GM19193 (cell line): Measurements from ENCODE around the gene PITX3.
A peak's percentile ranks its signal among the peaks of the same experiment; 100 is the strongest.

Experiments used
- POLR2A ChIP-seq: IDR thresholded peaks from 4 replicates; pipeline ENCODE4 v1.6.1; 2011; ENCODE audit not compliant: insufficient read depth, insufficient read length; ENCODE audit errors: extremely low read depth

PITX3 gene

DNA sequence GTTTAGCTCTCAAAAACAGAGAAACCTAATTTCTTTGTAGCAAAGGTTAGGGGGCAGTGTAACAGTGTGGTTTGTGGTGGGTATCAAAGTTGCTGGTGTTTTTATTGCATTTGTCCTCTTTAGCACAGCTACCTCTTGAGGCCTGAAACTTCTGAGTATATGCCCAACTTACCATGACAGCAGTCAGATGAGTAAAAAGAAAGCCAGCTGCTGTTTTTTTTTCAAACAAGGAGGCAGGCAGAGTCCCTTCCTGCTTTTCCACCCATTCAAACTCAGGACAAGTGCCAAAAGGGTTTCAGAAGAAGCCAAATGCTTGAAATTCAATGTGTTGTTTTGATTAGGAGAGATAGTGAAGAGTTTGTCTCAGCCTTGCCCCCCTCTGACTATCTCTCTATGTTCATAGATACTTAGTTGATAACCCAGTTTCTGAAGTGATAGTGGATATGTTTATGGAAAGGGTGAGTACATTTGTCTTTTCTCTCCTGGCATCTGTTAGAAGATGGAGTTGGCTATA, 27.1 kb upstream of the PITX3 start:
- TF ChIP-seq POLR2A, result no peak

DNA sequence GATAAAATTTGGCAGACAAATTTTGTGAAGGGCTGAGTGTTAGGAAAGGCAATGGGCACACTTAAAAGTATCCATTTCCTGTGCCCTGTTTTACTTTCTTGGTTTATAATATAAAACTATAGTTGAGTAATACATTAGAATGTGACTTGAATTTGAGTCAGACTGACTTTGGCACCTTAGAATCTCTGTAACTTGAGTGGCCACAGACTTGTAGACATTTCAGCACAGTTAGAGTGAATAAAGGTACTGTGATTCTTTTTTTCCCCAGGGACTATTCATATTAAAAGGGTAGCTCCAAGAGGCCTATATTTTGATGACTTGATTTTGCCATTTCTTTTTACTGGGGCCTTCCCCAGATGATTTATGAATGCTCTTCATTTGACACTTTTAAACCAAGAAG, 26.4 kb upstream of the PITX3 start:
- no peak for TF ChIP-seq POLR2A

DNA sequence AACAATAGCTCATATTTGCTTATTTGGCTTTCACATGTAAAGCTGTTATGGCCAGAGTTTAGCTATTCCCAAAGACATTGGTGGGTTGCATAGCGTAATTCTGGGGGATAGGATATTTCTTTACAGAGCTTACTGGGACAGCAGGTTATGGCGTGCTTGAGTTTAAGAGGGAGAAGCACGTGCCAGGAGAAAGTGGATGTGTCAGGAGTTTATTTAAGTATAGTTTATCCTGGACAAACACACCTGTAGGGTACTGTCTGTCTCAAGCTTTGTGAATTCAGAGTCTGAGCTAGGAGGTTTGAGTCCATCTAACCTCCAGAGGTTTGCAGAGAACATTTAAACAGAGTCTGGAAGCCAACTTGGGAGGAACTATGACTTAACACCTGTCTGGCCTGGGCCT, 25.4 kb upstream of the PITX3 start:
- no peak for TF ChIP-seq POLR2A

DNA sequence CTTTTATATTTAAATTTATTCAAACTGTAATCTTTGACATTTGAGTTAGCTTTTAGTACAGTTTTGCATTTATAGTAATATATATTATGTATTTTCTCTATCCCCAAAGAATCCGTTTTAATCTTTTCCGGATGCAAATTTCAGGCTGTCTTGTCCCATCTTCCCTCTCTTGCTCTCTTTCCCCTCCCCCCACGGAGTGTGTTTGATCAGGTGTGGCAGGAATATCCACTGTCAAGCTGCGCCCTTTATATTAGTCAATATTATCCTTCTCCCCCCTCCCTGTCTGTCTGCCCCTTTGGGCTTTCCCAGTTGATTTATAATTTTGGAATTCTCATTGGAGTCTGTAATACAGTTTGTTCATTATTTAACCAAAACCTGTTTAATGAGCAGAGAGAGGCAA, 23.1 kb upstream of the PITX3 start:
- TF ChIP-seq POLR2A, result no peak

DNA sequence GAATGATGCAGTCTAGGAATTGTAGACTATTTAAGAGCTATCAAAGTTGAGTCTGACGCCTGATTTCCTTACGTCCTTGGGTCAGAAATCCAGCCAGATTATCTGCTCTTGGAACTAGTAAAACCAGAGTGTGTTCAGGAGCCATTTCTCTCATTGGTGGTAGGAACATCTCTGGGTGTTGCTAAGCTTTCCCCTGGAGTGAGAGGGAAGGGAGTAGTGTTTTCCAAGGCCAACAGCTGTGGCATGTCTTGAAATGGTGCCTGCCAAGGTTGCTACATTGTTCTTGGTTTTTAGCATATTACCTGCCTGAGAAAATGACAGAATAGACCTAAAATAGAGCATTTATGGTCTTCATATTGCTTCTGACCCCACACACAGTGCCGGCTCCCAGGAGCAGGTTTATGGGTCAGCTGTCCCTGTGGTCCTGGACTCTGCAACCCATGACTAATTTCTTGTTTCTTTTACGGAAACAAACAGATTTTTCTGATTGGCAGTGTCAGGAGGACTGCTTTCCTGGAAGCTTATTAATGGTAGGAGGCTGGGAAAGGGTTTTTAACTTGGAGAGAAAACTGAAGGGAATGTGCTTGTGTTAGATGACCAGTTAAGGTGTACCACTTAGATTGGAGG, 21.5 kb upstream of the PITX3 start:
- no peak for TF ChIP-seq POLR2A

DNA sequence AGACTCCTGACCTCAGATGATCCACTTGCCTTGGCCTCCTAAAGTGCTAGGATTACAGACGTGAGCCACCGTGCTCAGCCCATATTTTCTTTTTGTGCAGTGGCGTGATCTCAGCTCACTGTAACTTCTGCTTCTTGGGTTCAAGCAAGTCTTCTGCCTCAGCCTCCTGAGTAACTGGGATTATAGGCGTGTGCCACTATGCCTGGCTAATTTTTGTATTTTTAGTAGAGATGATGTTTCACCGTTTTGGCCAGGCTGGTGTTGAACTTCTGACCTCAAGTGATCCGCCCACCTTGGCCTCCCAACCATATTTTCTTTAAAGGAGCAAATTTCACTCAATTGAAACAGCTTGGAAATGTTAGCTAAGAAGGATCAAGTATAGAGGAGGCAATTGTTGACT, 20.5 kb upstream of the PITX3 start:
- TF ChIP-seq POLR2A, result no peak

DNA sequence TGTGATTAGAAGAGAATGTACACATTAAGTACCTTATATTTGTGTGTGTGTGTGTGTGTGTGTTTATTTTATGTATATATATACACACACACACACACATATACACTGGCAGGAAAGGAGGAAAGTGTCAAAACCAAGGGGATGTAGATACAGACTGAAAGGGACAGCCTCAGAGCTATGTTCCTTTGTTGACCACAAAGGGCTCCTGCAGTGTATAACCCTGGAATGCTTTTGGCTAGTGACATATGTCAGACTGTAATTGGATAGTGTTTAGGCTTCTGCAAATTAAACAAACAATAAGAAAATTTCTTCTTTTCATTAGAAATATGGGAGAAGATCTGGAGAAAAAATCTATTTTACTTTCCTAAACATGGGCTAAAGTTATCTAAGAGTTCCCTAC, 19.9 kb upstream of the PITX3 start:
- no peak for TF ChIP-seq POLR2A

DNA sequence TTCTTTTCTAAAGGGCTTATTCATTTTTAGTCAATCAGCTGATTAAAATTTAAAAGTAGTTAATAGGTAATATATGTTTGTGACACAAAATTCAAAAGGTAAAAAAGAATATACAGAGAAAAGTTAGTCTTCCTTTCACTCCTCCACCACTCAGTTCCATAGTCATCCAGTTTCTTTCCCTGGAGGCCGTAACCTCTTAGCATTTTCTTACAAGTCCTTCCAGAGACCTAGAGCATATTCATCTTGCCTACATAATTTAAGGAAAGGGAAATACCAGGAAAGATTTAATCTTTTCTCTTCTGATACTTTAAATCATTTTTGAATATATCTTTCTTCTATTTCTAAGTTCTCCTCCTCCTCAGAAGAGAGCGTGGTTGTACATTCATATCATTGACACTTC, 14.1 kb upstream of the PITX3 start:
- TF ChIP-seq POLR2A, result no peak

DNA sequence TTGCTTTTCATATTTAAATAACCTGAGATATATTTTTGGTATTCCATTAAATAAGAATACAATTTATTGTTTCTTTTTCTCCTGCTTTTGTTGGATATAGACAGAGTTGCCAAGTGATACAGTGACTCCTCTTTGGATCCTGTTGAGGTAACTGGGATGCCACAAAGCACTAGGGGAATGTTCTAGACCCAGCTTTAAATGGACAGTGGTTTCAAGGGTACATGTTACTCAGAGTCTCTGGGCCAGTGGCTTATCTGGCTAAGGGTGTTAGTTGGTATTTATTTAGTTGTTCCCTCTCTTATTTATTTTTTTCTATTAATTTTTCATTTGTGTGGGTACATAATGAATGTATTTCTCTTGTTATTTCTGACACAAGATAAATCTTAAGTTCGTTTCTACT, 13.1 kb upstream of the PITX3 start:
- no peak for TF ChIP-seq POLR2A

DNA sequence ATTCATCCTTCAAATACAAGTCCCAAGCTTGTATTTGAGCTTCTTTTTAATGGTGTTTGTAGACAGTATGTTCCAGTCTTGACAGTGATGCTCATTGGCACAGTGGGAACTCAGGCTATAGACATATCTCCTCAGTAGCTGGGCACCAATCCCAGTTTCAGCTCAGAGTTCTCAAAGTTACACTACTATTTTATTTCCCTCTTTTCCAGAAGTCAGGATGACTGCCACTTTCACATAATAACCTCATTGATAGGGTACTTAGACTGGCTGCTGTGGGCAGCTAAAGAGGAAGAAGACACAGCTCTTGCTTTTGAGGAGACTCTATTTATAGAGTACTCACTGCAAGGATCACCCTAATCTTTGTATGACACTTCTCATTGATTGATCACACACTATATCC, 6.4 kb upstream of the PITX3 start:
- TF ChIP-seq POLR2A, result no peak

DNA sequence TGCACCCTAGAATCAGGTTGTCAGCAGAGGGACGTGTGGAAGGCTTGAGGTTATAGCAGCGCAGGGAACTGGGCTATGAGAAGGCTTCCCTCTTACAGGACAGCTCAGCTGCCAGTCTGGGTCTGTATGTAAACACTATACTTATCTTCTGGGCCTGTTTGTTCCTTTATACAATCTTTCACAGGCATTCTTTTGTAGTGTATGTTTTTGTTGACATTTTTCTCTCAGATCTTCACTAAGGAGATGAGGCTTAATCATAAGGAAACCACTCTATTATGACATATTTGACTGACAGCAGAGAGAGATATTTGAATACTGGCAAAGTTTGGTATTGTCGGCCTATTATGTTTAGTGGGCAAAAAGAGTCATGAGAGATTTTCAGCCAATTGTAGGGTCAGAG, 4.9 kb upstream of the PITX3 start:
- TF ChIP-seq POLR2A, result no peak

DNA sequence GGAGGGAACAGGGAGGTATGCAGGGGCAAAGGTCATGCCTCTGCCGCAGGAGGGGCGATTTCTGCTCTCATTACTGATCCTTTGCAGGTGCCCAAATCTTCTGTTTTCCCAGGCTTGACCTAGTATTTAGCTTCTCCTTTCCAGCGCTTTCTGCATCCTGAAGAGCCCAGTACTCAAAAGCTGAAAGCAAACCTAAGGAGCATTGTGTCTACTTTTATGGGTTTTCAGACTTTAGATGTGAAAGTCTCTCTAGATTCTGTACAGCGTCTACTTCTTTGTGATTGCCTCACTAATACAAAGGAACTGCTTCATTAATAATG, 4.6 kb upstream of the PITX3 start:
- no peak for TF ChIP-seq POLR2A

DNA sequence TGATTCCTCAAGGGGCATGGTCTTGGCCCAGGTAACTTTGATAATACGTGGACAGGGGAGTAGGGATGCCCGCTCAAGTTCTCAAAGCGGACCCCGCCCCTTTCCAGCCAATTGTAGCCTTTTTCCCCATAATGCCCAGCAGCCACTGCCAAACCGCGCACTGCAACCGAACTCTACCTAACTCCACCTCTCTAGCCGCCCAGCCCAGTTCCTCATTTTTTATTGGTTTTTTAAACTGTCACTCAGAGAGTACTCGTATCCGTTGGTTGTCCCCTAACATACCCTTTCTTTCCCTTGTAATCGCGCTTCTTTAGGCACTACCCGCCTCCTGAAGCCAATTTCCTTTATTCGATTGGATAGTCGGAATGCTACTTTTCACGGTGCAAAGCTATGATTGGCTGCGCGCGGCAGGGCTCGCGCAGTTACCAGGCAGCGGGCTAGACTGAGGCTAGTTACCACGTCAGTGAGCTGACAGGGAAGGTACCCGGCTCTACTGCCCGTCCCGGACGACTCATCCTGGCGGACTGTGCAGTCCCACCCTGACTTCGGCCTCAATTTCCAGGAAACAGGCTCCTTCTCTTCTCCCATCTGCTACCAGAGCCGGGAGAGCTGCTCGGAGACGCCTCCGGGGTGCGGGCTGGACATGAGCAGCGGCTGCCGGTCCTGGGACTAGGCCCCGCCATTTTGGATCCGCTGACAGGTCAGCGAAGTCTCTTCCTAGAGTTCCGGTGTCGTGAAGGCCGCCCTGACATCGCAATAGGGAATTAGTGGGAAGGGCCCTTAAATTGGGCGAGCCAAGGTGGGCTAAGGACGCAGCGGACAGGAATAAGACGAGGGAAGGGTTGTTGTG, 4.0 kb upstream of the PITX3 start, which contains the start of gene GBF1:
GBF1 (plus strand) TSS at position 451 of the 850 bp plus-strand sequence. CDS start 13,407 bp downstream, outside the sequence.
- peak; percentile 93 for TF ChIP-seq POLR2A

DNA sequence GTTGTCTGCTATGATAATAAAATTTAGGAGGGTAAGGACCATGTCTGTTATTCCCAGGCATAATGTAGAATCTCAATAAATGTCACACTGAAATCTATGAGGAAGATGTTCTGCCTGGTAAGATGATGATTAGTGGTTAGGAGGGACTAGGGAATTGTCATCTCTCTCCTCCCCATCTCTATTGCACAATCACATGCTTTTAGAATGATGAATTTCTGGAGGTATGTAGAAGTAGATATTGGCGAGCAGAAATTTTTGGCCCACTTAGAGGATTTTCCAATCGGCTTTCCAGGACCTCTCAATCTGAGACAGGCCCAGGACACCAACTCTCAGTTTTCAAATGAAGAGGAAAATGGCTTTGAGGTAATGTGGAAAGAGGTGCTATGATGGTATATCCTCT, 2.0 kb upstream of the PITX3 start:
- no peak for TF ChIP-seq POLR2A

DNA sequence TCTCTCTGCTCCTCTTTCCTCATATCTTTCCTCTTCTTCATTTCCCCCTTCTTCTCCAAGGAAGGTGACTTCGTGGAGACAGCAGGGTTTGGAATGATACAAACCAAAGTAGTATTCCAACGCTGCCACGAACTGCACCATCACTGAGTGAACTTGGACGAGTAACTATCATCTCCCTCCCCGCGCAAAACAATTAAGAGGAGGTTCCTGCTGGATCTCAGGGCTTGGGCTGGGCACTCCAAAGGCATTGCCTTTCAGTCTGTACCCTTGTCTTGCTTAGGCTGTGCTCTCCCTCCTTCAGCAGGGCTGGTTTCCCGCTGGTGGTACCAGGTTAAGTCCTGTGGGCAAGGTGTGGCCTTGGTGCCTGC, 790 bp upstream of the PITX3 start:
- TF ChIP-seq POLR2A, result no peak

DNA sequence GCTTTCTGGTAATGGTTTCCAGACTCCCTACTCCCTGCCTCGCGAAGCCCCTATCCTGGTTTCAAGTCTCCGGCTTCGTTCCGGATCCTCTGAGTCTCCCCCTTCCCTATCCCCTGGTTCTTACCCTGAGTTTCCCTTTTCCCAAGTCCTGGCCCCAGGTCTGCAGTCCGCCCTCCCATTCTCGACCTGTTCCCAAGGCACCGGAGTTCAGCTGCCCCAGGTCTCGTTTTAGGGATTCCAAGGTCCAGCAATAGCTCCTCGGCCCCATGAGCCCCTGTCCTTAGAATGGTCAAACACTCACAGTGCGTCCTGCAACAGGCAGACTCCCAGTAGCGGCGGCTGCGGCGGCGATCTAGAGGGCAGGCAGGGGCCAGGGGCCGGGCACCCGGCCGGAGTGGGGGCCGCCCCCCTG, 274 bp downstream of the PITX3 start:
- no peak for TF ChIP-seq POLR2A

DNA sequence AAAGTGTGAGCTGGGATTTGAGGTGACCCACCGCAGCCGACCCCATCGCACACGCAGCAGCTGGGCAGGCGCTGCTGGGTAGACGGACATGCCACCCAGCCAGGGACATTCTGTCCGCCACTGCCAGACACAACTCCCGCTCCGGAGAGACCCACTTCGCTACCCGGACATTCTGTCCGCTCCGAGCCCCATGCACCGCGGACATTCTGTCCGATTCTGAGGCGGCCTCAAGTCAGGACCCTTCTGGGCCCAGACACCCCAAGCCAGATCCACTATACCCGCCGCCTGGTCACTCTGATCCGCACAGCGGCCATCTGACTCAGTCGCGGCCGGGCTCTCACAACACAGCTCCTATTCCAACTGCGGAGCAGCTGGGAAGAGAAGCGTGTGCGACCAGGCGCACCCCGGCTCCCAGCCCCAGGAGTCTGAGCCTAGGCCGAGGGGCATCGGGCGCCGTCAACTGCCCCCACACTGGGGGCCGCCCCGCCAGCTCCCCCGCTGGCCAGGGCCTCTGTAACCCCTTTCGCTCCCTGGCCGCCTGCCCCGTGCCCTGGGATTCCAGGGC, 763 bp downstream of the PITX3 start:
- no peak for TF ChIP-seq POLR2A

DNA sequence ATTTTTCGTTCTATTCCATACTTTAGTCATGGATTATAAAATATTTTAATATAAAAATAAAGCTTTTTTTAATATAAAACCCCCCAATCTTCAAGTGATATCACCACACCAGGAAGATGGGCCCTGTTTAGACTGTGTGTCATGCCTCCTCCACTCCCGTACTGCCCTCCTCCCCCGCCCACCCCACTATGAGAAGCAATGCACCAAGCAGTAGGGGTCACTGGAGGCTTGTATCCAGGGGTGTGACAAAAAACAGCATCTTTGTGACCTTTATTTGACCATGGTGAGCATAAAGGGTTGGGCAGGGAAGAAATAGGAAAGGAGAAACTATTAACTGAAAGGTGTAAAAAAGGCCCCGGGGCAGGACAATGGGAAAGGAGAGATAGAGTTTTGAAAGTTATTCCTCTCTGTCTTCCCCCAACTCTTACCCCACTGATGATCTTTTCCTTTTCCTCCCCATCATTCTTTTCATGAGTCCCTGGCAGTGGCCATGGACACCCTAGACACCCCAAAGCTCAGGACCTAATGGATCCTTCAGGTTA, 3.5 kb downstream of the PITX3 start:
- no peak for TF ChIP-seq POLR2A
